ENCODE data around the gene GNAI3.

The GNAI3 gene

DNA sequence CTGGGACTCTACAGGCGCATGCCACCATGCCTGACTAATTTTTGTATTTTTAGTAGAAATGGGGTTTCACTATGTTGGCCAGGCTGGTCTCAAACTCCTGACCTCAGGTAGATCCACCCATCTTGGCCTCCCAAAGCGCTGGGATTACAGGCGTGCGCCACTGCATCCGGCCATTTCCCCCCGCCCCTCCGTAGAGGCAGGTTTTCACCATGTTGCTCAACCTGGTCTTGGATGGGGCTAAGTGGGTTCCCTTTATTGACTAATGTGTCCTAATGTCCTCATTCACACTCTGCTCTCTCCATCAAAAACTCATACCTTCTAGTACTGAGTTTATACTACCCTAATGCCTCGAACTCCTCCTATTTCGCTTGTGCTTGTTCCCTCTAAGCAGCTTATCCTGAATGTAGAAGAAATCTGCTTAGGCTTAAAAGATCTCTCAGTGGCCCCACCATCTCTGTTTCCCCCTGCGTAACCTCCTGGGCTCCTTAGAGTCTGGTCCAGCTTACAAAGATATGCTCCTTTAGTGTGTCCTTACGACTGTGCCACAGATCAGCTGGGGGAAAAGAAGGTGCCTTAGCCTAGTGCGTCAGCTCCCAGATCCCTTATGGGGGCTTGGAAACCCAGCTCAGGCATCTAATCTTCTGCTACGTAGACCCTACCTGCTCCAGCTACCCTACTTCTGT lies 63.0 kb downstream of the GNAI3 start:
- no peak overlapping the region for H3K4me3 ChIP-seq (ENCODE audit: low read depth, low read length)
- DNase-seq (ENCODE audit: low read depth): no peak
- TF ChIP-seq MYC (IDR thresholded peaks at IDR 0.05; ENCODE audit: low read depth, low read length) (no peak), POLR2A (IDR thresholded peaks at IDR 0.05; ENCODE audit: extremely low read depth, insufficient read length) (no peak)
- TF ChIP-seq, protein P1, sequence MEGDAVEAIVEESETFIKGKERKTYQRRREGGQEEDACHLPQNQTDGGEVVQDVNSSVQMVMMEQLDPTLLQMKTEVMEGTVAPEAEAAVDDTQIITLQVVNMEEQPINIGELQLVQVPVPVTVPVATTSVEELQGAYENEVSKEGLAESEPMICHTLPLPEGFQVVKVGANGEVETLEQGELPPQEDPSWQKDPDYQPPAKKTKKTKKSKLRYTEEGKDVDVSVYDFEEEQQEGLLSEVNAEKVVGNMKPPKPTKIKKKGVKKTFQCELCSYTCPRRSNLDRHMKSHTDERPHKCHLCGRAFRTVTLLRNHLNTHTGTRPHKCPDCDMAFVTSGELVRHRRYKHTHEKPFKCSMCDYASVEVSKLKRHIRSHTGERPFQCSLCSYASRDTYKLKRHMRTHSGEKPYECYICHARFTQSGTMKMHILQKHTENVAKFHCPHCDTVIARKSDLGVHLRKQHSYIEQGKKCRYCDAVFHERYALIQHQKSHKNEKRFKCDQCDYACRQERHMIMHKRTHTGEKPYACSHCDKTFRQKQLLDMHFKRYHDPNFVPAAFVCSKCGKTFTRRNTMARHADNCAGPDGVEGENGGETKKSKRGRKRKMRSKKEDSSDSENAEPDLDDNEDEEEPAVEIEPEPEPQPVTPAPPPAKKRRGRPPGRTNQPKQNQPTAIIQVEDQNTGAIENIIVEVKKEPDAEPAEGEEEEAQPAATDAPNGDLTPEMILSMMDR (IDR thresholded peaks at IDR 0.05; ENCODE audit: low read depth, low read length): no peak
- TF ChIP-seq, protein P2, sequence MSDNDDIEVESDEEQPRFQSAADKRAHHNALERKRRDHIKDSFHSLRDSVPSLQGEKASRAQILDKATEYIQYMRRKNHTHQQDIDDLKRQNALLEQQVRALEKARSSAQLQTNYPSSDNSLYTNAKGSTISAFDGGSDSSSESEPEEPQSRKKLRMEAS (IDR thresholded peaks at IDR 0.05; ENCODE audit: low read depth, low read length): no peak

DNA sequence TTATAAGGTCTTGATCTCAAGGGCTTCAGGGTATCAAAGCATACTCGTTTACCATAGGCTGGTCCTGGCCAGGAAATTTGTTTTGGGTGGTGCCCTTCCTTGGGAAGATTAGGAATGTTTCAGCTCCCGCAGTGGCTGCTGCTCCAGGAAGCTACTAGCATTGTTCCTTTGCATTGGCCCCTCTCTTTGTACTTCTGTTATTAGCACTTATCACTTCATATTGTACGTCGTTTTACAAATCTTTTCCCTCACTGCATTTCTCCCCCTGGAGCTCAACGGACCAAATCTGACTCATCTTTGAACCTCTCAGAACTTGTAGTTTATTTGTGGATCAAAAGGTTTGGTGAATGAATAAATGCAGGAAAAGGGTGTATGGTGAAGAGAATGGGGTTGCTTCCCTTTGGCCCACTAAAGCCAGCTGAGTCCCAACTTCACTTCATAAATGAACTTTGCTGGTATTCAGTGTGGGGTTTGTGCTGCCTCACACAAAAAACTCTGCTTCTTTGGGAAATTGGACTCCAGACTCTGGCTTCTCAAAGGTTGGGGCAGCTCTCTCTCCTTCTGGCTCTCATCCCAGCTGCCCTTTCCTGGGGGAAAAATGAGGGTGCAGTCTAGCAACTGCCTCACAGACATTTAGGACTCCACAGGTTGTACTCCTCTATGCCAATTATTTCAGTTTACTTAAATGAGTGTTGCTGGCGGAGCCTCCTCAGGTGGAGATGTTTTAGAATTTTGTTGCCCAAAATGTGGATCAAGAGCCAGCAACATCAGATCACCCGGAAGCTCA lies 65.1 kb downstream of the GNAI3 start:
- no peak overlapping the region for H3K4me3 ChIP-seq (ENCODE audit: low read depth, low read length)
- no peak for DNase-seq (ENCODE audit: low read depth)
- TF ChIP-seq POLR2A (IDR thresholded peaks at IDR 0.05; ENCODE audit: extremely low read depth, insufficient read length): no peak

DNA sequence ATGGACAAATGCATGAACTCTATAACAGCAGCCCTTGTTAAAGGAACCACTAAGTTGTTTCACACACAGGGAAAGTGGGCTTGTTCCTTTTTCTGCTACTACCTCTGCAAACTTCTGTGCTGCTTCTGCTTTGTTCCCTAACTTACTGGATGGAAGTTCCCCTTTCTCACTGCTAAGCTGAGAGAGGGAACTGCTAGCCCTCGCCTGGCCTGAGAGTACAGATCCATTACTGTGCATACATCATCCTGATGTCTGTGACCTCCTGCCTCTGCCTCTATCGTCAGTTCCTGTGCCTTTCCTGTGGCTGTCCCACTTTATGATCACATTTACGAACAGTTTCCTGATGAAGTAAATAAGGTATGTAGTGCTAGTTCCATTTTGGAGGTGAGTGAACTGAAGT lies 67.5 kb downstream of the GNAI3 start:
- TF ChIP-seq MYC (IDR thresholded peaks at IDR 0.05; ENCODE audit: low read depth, low read length) (peak; percentile 40; the same call in 1 of the 2 replicates), POLR2A (IDR thresholded peaks at IDR 0.05; ENCODE audit: extremely low read depth, insufficient read length) (no peak)
- peak; percentile 93 for DNase-seq (ENCODE audit: low read depth)
- H3K4me3 ChIP-seq (ENCODE audit: low read depth, low read length): no peak overlapping the region

DNA sequence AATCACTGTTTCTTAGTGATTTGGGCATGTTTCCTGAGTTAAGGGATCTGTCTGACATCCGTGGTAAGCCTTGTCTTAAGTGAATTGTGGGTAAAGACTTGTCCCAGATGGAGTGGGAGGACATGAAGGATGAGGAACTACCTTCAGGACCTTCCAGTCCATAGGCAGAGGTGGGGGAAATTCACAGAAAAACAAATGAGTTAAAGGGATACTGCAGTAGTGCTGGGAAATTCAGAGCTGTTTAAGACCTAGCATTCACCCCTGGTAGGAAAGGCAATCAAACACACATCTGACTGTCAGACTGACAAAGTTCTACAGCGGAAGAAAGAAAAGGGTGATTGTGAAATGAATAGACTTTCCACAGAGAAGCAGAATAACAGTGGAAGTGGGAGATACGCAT lies 68.0 kb downstream of the GNAI3 start:
- no peak for DNase-seq (ENCODE audit: low read depth)
- no peak overlapping the region for H3K4me3 ChIP-seq (ENCODE audit: low read depth, low read length)
- TF ChIP-seq POLR2A (IDR thresholded peaks at IDR 0.05; ENCODE audit: extremely low read depth, insufficient read length) (no peak), MYC (IDR thresholded peaks at IDR 0.05; ENCODE audit: low read depth, low read length) (no peak; the same call in 1 of the 2 replicates)
- TF ChIP-seq, protein P1 (IDR thresholded peaks at IDR 0.05; ENCODE audit: low read depth, low read length): no peak
- TF ChIP-seq, protein P2 (IDR thresholded peaks at IDR 0.05; ENCODE audit: low read depth, low read length): no peak

DNA sequence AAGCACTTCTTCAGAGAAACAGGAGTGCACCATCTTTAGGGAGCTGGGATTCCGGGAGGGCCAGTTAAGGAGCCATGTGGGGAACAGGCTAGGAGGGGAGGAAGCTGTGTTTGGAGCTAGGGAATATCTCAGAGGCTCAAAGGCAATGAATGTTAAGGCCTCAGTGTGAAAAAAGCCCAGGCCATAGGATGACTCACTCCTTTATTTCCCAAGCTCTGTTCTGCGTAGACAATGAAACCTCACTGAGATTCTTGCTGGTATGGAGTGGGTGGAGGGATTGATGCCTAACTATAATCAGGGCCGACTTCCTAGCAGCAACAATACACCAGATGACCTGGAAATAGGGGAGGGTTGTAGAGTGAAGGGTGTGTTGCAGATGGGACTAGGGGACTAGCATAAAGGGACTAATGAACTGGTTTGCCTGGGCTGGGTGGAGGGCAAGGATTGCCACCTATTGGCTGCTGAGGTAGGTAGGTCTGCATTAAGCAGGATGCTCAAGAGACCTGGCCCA lies 68.9 kb downstream of the GNAI3 start:
- DNase-seq (ENCODE audit: low read depth): peak; percentile 80
- TF ChIP-seq, protein P1 (IDR thresholded peaks at IDR 0.05; ENCODE audit: low read depth, low read length): no peak
- no peak for TF ChIP-seq POLR2A (IDR thresholded peaks at IDR 0.05; ENCODE audit: extremely low read depth, insufficient read length)
- H3K4me3 ChIP-seq (ENCODE audit: low read depth, low read length): no peak overlapping the region

DNA sequence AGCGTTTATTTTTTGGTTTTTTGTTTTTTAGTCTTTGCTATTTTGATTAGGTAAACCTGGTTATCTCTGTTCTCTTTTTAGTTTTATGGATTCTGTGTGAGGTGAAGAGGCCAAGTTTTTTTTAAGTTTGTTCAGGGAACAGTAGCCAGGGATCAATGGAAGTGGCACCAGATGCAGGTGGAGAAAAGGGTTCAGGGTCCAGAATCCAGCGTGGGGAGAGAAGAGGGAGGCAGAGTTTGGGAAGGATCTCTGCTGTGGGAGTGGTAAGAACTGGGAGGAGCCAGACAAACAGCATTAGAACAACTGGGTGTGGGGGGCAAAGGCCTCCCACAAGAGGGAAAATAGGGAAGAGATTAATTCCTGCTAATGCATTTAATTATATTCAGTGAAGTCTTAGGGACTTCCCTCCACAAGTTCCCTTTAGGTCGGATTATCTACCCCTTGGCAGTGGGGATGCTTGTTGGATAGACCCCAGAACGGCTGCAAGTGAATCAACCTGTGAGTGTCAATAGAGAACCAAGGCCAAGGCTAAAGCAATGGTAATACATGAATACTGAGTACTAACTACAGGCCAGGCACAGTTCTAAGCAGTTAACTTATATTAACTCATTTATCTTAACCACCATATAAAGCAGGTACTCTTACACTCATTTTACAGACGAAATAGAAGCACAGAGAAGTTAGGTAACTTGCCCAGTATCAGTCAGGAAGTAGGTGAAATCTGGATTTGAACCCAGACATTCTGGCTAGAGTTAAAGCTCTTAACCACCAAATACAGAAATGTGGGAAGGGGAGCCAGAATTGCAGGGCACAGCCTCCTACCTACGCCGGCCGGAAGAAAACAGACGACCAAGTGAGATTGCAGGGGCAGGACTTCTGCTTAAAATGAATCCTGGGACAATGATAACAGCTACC lies 70.5 kb downstream of the GNAI3 start:
- TF ChIP-seq, protein P1 (IDR thresholded peaks at IDR 0.05; ENCODE audit: low read depth, low read length): no peak
- TF ChIP-seq MYC (IDR thresholded peaks at IDR 0.05; ENCODE audit: low read depth, low read length) (no peak), POLR2A (IDR thresholded peaks at IDR 0.05; ENCODE audit: extremely low read depth, insufficient read length) (no peak)
- TF ChIP-seq, protein P2 (IDR thresholded peaks at IDR 0.05; ENCODE audit: low read depth, low read length): no peak
- no peak for DNase-seq (ENCODE audit: low read depth)
- H3K4me3 ChIP-seq (ENCODE audit: low read depth, low read length): peak overlapping the region; percentile 87
